Activated CD8-positive, alpha-beta memory T cell treated with anti-CD3 and anti-CD28 coated beads, Interleukin-2, amount 10 ng/mL, durations not matched to agents 7 days and 5 days (primary cell): ENCODE results near the gene PPP2R2D. TPM values are rescaled to one million over a fixed set of nuclear protein-coding genes. Genes with fewer than 3 reads are reported as not detected.

Source experiments
- ATAC-seq: fragments of 150-1000 bp; cut with Tn5 transposase; one replicate; pipeline ENCODE4 v1.10.0; 2021; ENCODE audit warnings: moderate library complexity
- CTCF ChIA-PET: fragments of 350-600 bp; sonication (Branson Sonifier 250); formaldehyde crosslinking; loops from one replicate; lab custom pipeline; 2021; ENCODE audit warnings: antibody characterized with exemption; lab: Charles Lee
- DNase-seq: peaks from one replicate; pipeline ENCODE4 v3.0.0-alpha.2; 2020
- H3K27ac Mint-ChIP-seq: one replicate; pipeline ENCODE4 v1.8.0; 2021; ENCODE audit warnings: mild to moderate bottlenecking, mixed read lengths
- H3K27me3 Mint-ChIP-seq: one replicate; pipeline ENCODE4 v1.8.0; 2021; ENCODE audit warnings: mixed read lengths
- H3K36me3 Mint-ChIP-seq: one replicate; pipeline ENCODE4 v1.8.0; 2021; ENCODE audit warnings: mild to moderate bottlenecking, mixed read lengths
- H3K4me1 Mint-ChIP-seq: one replicate; pipeline ENCODE4 v1.8.0; 2021; ENCODE audit warnings: mixed read lengths
- H3K4me3 Mint-ChIP-seq: one replicate; pipeline ENCODE4 v1.8.0; 2021; ENCODE audit warnings: mild to moderate bottlenecking, moderate library complexity, mixed read lengths
- H3K9me3 Mint-ChIP-seq: one replicate; pipeline ENCODE4 v1.8.0; 2022; ENCODE audit warnings: low read depth, mixed read lengths
- total RNA-seq, 2 experiments: library from RNA; stranded (reverse); gene quantifications; one replicate each; pipeline ENCODE4 v1.2.3, GENCODE V29; 2021

Gene PPP2R2D
- total RNA-seq, 2 experiments from 2014 or later, result 36.0 to 41.9 TPM

DNA sequence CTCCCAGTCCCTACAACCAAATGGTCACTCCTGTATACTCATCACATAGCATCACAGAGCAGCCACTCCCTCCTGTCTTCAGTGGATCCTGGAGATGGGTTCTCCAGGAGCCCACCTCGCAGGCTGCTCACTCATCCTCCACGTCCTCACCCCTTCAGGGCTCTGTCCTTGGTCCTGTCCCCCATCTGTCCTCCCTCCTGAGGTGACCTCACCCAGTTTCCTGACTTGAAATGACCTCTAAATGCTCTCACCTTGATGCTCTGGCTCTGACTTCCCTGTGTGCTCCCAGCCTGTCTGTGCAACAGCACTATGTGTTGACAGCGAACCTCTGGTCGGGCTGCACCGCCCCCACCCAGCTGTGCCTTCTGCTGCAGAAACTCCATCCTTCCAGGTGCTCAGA is 2.1 kb upstream of the PPP2R2D start:
- peaks cover 13% of the 10 kb centered on the region for H3K27me3 Mint-ChIP-seq

DNA sequence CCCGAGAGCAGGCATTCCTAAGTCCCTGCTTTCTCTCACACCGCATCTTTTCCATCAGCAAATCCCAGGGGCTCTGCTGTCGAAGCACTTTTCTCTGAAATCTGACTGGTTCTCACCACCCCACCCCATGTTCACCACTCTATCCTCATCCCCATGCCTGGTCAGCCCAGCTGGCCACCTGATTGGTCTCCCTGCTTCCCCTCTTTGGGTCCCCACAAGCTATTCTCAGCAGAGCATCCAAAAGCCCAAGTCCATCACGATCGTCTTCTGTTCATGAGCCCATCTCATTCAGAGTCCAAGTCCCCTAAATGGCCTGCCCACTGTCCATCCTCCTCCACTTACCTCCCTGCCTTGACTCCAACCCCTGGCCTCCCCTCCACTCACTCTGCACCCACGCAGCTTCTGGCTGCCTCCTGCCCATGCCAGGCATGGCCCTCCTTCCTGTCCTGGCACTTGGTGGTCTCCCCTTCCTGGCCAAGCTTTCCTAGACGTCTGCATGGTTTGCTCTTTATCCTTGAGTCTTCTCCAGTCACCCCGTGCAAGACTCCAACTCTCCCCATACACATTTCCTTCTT is 1.6 kb upstream of the PPP2R2D start:
- Mint-ChIP-seq H3K9me3 (no peaks in the 10 kb centered on the region), H3K27me3 (peaks cover 13% of the 10 kb centered on the region), H3K4me1 (peaks cover 47% of the 10 kb centered on the region), H3K36me3 (peaks cover 7% of the 10 kb centered on the region), H3K4me3 (peak overlapping the region; percentile 7), H3K27ac (no peak overlapping the region)
- CTCF ChIA-PET, result interaction anchor here (1.2 to 3.4 kb wide), 5 partner anchors 13 to 124 kb away, joined by 3 to 14 read pairs (median 12); partner anchors contain the start of gene BNIP3
- DNase-seq, result no peak
- ATAC-seq, result no peak

More for the DNA sequence above, 2.1 kb upstream of the PPP2R2D start:
- Mint-ChIP-seq H3K9me3 (no peaks in the 10 kb centered on the region), H3K36me3 (peaks cover 6% of the 10 kb centered on the region), H3K27ac (no peak overlapping the region), H3K4me3 (no peak overlapping the region), H3K4me1 (peaks cover 44% of the 10 kb centered on the region)
- DNase-seq (no peak), ATAC-seq (no peak)
- CTCF ChIA-PET, result interaction anchor here (3.3 kb wide), 1 partner anchor 124 kb away, joined by 14 read pairs; no protein-coding TSS in a partner anchor

- H3K4me1 Mint-ChIP-seq, result peaks cover 53% of the 10 kb centered on the region
- H3K27ac Mint-ChIP-seq, result peak overlapping the region; percentile 80
- CTCF ChIA-PET, result interaction anchor here (1.0 to 3.4 kb wide), 7 partner anchors 9 to 123 kb away, joined by 3 to 14 read pairs (median 4); partner anchors contain the start of gene BNIP3
- H3K27me3 Mint-ChIP-seq, result peaks cover 13% of the 10 kb centered on the region
- peak overlapping the region; percentile 80 for H3K4me3 Mint-ChIP-seq
- DNase-seq, result no peak
- H3K36me3 Mint-ChIP-seq, result peaks cover 9% of the 10 kb centered on the region
- no peak for ATAC-seq
- H3K9me3 Mint-ChIP-seq, result no peaks in the 10 kb centered on the region
Measured at GRCh38 chr10:131899695-131900349, 986 bp upstream of the PPP2R2D start.

DNA sequence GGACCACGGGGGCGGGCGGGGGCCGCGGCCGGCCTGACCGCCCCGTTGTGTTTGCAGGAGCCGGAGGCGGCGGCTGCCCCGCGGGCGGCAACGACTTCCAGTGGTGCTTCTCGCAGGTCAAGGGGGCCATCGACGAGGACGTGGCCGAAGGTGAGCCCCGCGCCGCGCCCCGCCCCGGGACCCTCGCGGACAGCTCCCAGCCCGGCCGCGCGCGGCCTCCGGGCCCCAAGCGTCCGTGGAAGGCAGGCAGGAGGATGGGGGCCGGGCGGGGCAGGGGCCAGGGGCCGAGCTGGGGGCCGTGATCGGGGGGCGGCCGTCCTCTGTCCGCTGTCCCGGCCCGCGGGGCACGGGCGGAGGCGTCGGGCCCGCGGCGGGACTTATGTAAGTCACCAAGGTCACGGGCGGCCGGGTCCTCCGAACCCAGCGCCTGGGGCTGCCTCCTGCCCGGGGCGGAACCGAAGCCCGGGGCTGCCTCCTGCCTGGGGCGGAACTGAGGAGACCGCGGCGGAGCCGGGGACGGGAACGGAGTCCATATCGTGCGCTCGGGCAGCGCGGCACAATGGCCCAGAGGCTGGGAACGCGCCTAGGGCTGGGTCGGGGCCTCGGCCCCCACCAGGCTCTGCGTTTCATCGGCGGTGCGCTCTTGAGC is 497 bp downstream of the PPP2R2D start:
- Mint-ChIP-seq H3K27me3 (peaks cover 13% of the 10 kb centered on the region), H3K4me1 (peaks cover 58% of the 10 kb centered on the region), H3K4me3 (peak overlapping the region; percentile 82), H3K9me3 (no peaks in the 10 kb centered on the region), H3K27ac (peak overlapping the region; percentile 85), H3K36me3 (peaks cover 15% of the 10 kb centered on the region)
- DNase-seq (peak; percentile 67), ATAC-seq (peak; percentile 8)
- CTCF ChIA-PET, result interaction anchor here (1.0 to 3.4 kb wide), 5 partner anchors 16 to 122 kb away, joined by 3 to 14 read pairs (median 5); partner anchors contain the start of gene BNIP3

DNA sequence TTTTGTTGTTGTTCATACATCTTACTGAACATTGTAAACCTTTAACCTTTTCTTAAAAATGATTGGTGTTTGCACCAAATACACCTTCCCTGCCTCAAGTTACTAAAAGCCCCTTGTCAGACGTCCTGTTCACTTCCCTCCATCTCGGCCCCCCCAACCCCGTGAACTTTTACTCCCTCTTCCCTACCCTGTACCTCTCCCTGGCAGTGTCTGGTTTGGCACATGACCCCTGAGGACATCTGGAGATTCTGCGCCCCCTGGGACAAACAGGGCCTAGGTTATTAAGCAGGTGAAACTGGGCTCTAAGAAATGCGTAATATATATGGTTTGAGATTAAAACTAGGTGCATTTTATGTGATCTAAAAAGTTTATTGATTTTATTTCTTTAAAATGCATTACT is 1.4 kb downstream of the PPP2R2D start:
- no peaks in the 10 kb centered on the region for H3K9me3 Mint-ChIP-seq
- peaks cover 52% of the 10 kb centered on the region for H3K4me1 Mint-ChIP-seq
- H3K36me3 Mint-ChIP-seq, result peaks cover 18% of the 10 kb centered on the region
- CTCF ChIA-PET, result interaction anchor here (1.0 to 3.4 kb wide), 3 partner anchors 17 to 79 kb away, joined by 4 to 12 read pairs (median 5); partner anchors contain the start of gene BNIP3
- H3K4me3 Mint-ChIP-seq, result peak overlapping the region; percentile 82
- DNase-seq, result no peak
- peaks cover 13% of the 10 kb centered on the region for H3K27me3 Mint-ChIP-seq
- ATAC-seq, result no peak
- peak overlapping the region; percentile 85 for H3K27ac Mint-ChIP-seq

DNA sequence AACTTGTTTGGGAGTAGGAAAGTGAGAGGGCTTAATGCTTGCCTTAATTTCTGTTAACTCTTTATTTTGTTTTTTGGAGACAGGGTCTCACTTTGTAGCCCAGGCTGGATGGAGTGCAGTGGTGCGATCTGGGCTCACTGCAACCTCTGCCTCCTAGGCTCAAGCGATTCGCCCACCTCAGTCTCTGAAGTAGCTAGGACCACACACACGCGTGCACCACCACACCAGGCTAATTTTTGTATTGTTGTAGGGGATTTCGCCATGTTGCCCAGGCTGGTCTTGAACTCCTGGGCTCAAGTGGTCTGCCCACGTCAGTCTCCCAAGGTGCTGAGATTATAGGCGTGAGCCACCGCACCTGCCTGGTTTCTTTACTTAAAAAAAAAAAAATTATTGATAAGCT is 1.9 kb downstream of the PPP2R2D start:
- Mint-ChIP-seq H3K4me3 (peak overlapping the region; percentile 26), H3K9me3 (no peaks in the 10 kb centered on the region), H3K4me1 (peaks cover 49% of the 10 kb centered on the region), H3K27me3 (peaks cover 13% of the 10 kb centered on the region), H3K27ac (peak overlapping the region; percentile 85), H3K36me3 (peaks cover 18% of the 10 kb centered on the region)
- CTCF ChIA-PET, result interaction anchor here (0.6 to 1.5 kb wide), 3 partner anchors 12 to 1426 kb away, joined by 3 to 4 read pairs (median 3); no protein-coding TSS in a partner anchor
- no peak for DNase-seq
- ATAC-seq, result no peak

- peaks cover 26% of the 10 kb centered on the region for H3K36me3 Mint-ChIP-seq
- ATAC-seq (no peak), DNase-seq (no peak)
- H3K4me1 Mint-ChIP-seq, result peaks cover 59% of the 10 kb centered on the region
- H3K27me3 Mint-ChIP-seq, result no peaks in the 10 kb centered on the region
- H3K9me3 Mint-ChIP-seq, result no peaks in the 10 kb centered on the region
- H3K27ac Mint-ChIP-seq, result peak overlapping the region; percentile 94
- peak overlapping the region; percentile 66 for H3K4me3 Mint-ChIP-seq
- CTCF ChIA-PET, result interaction anchor here (0.5 to 2.2 kb wide), 7 partner anchors 8 to 118 kb away, joined by 3 to 6 read pairs (median 4); partner anchors contain the start of gene BNIP3
Measured at GRCh38 chr10:131905267-131905571, 4.4 kb downstream of the PPP2R2D start.

DNA sequence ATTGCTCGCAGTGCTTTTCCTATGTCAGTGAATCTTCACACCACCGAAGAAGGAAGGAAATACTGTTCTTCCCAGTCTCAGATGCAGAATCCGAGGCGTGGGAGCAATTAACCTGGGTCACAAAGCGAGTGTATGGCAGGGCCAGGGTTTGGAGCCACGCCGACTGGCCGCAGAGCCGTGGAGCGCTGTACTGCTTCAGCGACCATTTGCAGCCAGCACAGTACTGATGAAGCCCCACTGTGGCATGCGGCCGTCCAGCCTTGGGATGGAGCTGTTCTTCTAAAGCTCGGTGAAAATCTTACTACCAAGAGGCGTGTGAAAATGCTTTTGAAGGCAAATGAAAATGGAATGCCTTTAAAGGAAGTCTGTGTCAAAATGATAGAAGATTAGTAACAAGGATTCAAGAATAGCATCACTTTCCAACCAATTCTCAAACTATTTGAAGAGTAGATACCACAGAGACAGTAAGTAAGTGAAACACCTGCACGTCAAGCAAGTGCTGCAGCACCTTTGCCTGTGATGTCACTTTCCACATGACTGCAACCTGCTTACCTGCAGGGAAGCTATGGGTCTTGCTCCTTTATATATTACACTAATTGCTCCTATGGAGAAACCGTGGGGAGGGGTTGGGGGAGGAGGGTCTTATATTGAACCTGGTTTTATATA is 4.9 kb downstream of the PPP2R2D start:
- CTCF ChIA-PET, result interaction anchor here (1.0 to 2.0 kb wide), 3 partner anchors 20 to 117 kb away, joined by 4 to 6 read pairs (median 4); partner anchors contain the start of gene BNIP3
- Mint-ChIP-seq H3K36me3 (peaks cover 28% of the 10 kb centered on the region), H3K9me3 (no peaks in the 10 kb centered on the region), H3K27ac (peak overlapping the region; percentile 94), H3K4me3 (peak overlapping the region; percentile 66), H3K27me3 (no peaks in the 10 kb centered on the region), H3K4me1 (peaks cover 59% of the 10 kb centered on the region)
- DNase-seq (no peak), ATAC-seq (no peak)

DNA sequence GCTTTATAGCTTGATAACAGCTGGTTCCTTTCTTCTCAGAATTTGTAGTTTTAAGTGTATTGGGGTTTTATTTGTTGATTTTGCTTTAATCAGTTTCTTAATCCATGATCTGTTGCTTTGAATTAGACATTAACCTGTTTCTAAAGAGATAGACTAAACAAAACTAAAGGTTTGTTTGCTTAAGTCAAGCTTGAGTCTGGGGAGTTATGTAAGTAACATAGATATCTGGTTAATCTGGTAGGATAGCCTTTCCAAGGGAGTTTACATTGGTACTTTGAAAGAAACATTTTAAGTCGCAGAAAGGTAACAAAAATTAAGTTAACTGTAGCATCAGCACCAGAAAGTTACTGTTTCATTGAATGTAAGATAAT is 5.4 kb downstream of the PPP2R2D start:
- H3K4me3 Mint-ChIP-seq, result no peak overlapping the region
- DNase-seq, result no peak
- H3K27me3 Mint-ChIP-seq, result no peaks in the 10 kb centered on the region
- H3K9me3 Mint-ChIP-seq, result no peaks in the 10 kb centered on the region
- peaks cover 59% of the 10 kb centered on the region for H3K4me1 Mint-ChIP-seq
- H3K27ac Mint-ChIP-seq, result peak overlapping the region; percentile 60
- no peak for ATAC-seq
- H3K36me3 Mint-ChIP-seq, result peaks cover 28% of the 10 kb centered on the region
- CTCF ChIA-PET, result interaction anchor here (1.0 to 2.0 kb wide), 2 partner anchors 75 to 117 kb away, joined by 4 read pairs; partner anchors contain the start of gene BNIP3

GRCh38 chr10:131907679-131908078 is 6.9 kb downstream of the PPP2R2D start:
- DNase-seq (no peak), ATAC-seq (no peak)
- Mint-ChIP-seq H3K36me3 (peaks cover 37% of the 10 kb centered on the region), H3K27me3 (no peaks in the 10 kb centered on the region), H3K9me3 (no peaks in the 10 kb centered on the region), H3K27ac (no peak overlapping the region), H3K4me1 (peaks cover 52% of the 10 kb centered on the region), H3K4me3 (no peak overlapping the region)
- CTCF ChIA-PET, result no interaction called here

DNA sequence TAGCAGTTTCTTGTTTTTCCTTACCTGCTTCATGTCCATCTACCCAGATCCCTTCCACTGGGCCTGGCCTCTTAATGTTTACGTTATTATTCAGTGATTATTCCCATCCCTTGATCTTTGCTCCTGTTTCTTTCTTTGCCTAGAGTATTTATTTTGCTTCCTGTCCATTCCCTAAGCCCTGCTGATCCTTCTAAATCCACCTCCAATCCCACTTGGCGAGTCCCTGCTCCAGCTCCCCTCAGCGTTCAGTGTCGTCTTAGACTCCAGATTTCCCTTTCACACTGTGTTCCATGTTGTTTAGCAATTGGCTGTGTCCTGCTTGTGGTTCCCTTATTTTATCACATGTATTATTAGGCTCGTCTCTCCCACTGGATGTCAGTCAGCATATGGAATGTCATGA is 7.3 kb downstream of the PPP2R2D start:
- CTCF ChIA-PET, result interaction anchor here (1.1 kb wide), 1 partner anchor 115 kb away, joined by 4 read pairs; no protein-coding TSS in a partner anchor
- no peak for DNase-seq
- H3K27me3 Mint-ChIP-seq, result no peaks in the 10 kb centered on the region
- no peak overlapping the region for H3K27ac Mint-ChIP-seq
- no peak overlapping the region for H3K4me3 Mint-ChIP-seq
- peaks cover 49% of the 10 kb centered on the region for H3K4me1 Mint-ChIP-seq
- H3K36me3 Mint-ChIP-seq, result peaks cover 40% of the 10 kb centered on the region
- ATAC-seq, result no peak
- H3K9me3 Mint-ChIP-seq, result no peaks in the 10 kb centered on the region

DNA sequence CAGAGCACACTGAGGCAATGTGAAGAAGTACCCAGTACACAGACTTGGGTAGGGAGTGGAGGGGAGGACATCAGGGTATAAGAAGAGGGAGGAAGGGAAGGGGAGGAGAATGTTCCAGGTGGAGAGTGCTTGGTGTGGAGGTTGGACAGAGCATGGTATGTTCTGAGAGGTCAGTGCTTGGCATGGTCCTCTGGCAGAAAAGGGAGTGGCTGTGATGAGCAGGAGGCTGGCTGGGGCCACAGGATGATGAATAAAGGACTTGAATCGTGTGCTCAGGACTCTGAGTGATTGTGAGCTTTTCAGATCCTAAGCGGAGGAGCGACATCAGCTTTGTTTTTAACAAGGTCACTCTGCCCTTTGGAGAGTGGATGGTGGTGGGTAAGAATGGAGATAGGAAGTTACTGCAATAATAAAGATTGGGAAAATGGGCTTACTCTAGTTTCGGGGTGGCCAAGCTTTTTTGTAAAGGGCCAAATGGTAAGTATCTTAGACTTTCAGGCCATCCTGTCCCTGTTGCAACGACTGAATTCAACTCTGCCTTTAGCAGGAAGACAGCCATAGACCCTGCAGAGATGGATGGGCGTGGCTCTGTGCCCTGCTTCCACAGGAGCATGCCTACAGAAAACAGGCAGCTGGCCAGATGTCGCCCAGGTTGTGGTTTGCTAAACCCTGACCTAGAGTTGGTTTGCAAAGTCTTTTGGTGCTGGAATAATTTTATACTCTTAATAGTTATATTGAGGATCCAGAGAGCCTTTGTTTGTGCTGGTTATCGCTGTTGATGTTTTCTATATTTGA is 8.4 kb downstream of the PPP2R2D start:
- CTCF ChIA-PET, result interaction anchor here (1.1 kb wide), 1 partner anchor 114 kb away, joined by 4 read pairs; no protein-coding TSS in a partner anchor
- Mint-ChIP-seq H3K27me3 (no peaks in the 10 kb centered on the region), H3K9me3 (no peaks in the 10 kb centered on the region), H3K4me3 (no peak overlapping the region), H3K4me1 (peaks cover 50% of the 10 kb centered on the region), H3K36me3 (peaks cover 46% of the 10 kb centered on the region), H3K27ac (peak overlapping the region; percentile 25)
- ATAC-seq (no peak), DNase-seq (no peak)
